Endothelial cell of umbilical vein (primary cell): ENCODE results near the gene SYNDIG1. TPM values are rescaled to one million over a fixed set of nuclear protein-coding genes. Genes with fewer than 3 reads are reported as not detected.

Experiments used
- BruUV-seq: library from RNA; stranded (reverse); fragments of 400-500 nt; replicated peaks from 2 replicates; lab custom pipeline; 2021; lab: Mats Ljungman, UMichigan
- CTCF ChIA-PET: fragments of 300-600, 350-600 bp; sonication (Branson Sonifier 250); formaldehyde crosslinking; loops from one replicate; lab custom pipeline; 2021; ENCODE audit warnings: antibody characterized with exemption, inconsistent platforms; lab: Charles Lee
- POLR2A ChIA-PET: fragments of 300-600, 350-600 bp; sonication (Branson Sonifier 250); formaldehyde crosslinking; loops from one replicate; lab custom pipeline; 2021; ENCODE audit warnings: antibody characterized with exemption, inconsistent platforms; lab: Charles Lee
- DNase-seq: peaks from one replicate; pipeline ENCODE4 v3.0.0-alpha.2; 2011; ENCODE audit warnings: low read depth, low spot score
- FAIRE-seq: peaks from 2 replicates; lab custom pipeline; 2011; peaks lifted over from hg19 to GRCh38; lab: Jason Lieb, UNC
- H2AFZ ChIP-seq: 2 replicates; pipeline ENCODE4 v1.6.0; 2012; ENCODE audit warnings: low read depth, low read length, control low read depth, inconsistent platforms
- H3K27ac ChIP-seq: 2 replicates; pipeline ENCODE4 v1.5.1; 2011; ENCODE audit warnings: low read depth, mild to moderate bottlenecking, control low read depth, low read length, moderate library complexity; ENCODE audit not compliant: insufficient read depth
- H3K27me3 ChIP-seq, 2 experiments: 2 replicates each; pipeline versions ENCODE4 v1.6.0 to v1.6.1; 2011; ENCODE audit warnings: low read length in 2 of 2, mixed read lengths in 1 of 2; ENCODE audit not compliant: control insufficient read depth in 2 of 2, insufficient read depth in 2 of 2
- H3K36me3 ChIP-seq, 2 experiments: 2 replicates in 1 of 2; 3 replicates in 1 of 2; pipeline ENCODE4 v1.5.1; 2011; ENCODE audit warnings: low read length in 2 of 2, mild to moderate bottlenecking in 1 of 2, moderate library complexity in 1 of 2; ENCODE audit not compliant: control insufficient read depth in 2 of 2, insufficient read depth in 2 of 2; ENCODE audit errors: extremely low read depth in 1 of 2
- H3K4me1 ChIP-seq: 3 replicates; pipeline ENCODE4 v1.5.1; 2011; ENCODE audit warnings: mild to moderate bottlenecking, low read length; ENCODE audit not compliant: control insufficient read depth, insufficient read depth; ENCODE audit errors: extremely low read depth
- H3K4me2 ChIP-seq: 2 replicates; pipeline ENCODE4 v1.6.1; 2011; ENCODE audit warnings: low read length, control low read depth, mixed read lengths; ENCODE audit not compliant: insufficient read depth
- H3K4me3 ChIP-seq, 3 experiments: fragments of 200-600 bp in 1 of 3; sonication (generic), shearing (Covaris generic) in 1 of 3; replicated peaks in 1 of 3; 2 replicates each; pipeline ENCODE4 v1.5.1; 2011 to 2016; ENCODE audit warnings: control low read depth in 3 of 3, low read length in 3 of 3, mild to moderate bottlenecking in 2 of 3, inconsistent platforms in 1 of 3, low read depth in 1 of 3, moderate library complexity in 1 of 3; ENCODE audit not compliant: insufficient read depth in 1 of 3
- H3K79me2 ChIP-seq: 2 replicates; pipeline ENCODE4 v1.6.0; 2012; ENCODE audit warnings: low read length, inconsistent platforms; ENCODE audit not compliant: control insufficient read depth, insufficient read depth
- H3K9ac ChIP-seq: replicated peaks from 2 replicates; pipeline ENCODE3; 2011; ENCODE audit warnings: low read length, control low read depth; ENCODE audit not compliant: insufficient read depth; ENCODE audit errors: extremely low read depth
- H3K9me1 ChIP-seq: replicated peaks from 3 replicates; pipeline ENCODE4 v1.6.0; 2011; ENCODE audit warnings: mild to moderate bottlenecking, low read length; ENCODE audit not compliant: control insufficient read depth, insufficient read depth; ENCODE audit errors: extremely low read depth
- H3K9me3 ChIP-seq: replicated peaks from 2 replicates; pipeline ENCODE4 v1.5.1; 2012; ENCODE audit warnings: low read length, inconsistent platforms; ENCODE audit not compliant: control insufficient read depth, insufficient read depth
- H4K20me1 ChIP-seq: replicated peaks from 2 replicates; pipeline ENCODE3; 2011; ENCODE audit warnings: mild to moderate bottlenecking, low read length; ENCODE audit not compliant: control insufficient read depth, insufficient read depth; ENCODE audit errors: extremely low read depth
- CTCF ChIP-seq, 2 donors: IDR thresholded peaks; 1 replicate in 1 of 2; 2 replicates in 1 of 2; pipeline ENCODE4 v1.5.1; 2011; ENCODE audit warnings: low read length in 2 of 2, mild to moderate bottlenecking in 2 of 2, moderate library complexity in 2 of 2, control low read depth in 1 of 2, inconsistent platforms in 1 of 2, low read depth in 1 of 2; ENCODE audit not compliant: insufficient read depth in 1 of 2; ENCODE audit errors: extremely low read depth in 1 of 2
- EZH2 ChIP-seq: IDR thresholded peaks from 2 replicates; pipeline ENCODE4 v1.6.1; 2012; ENCODE audit warnings: borderline replicate concordance, low read depth, mild to moderate bottlenecking, moderate library complexity, low read length, inconsistent platforms; ENCODE audit not compliant: severe bottlenecking
- FOS ChIP-seq: IDR thresholded peaks from 2 replicates; pipeline ENCODE4 v1.6.1; 2011; ENCODE audit warnings: mild to moderate bottlenecking, low read length, moderate library complexity, borderline replicate concordance; ENCODE audit not compliant: insufficient read depth
- GATA2 ChIP-seq: IDR thresholded peaks from 2 replicates; pipeline ENCODE4 v1.7.0; 2011; ENCODE audit warnings: low read depth, mild to moderate bottlenecking, moderate library complexity, mixed read lengths, low read length; ENCODE audit not compliant: insufficient read length, insufficient read depth
- JUN ChIP-seq: IDR thresholded peaks from 2 replicates; pipeline ENCODE4 v1.6.1; 2011; ENCODE audit warnings: borderline replicate concordance, low read depth; ENCODE audit not compliant: insufficient read length, insufficient read depth
- MAX ChIP-seq: IDR thresholded peaks from 2 replicates; pipeline ENCODE4 v1.6.1; 2011; ENCODE audit not compliant: insufficient read depth, insufficient read length
- MYC ChIP-seq: IDR thresholded peaks from one replicate; pipeline ENCODE4 v1.6.1; 2011; ENCODE audit warnings: mild to moderate bottlenecking, low read depth, low read length
- POLR2A ChIP-seq: IDR thresholded peaks from 2 replicates; pipeline ENCODE4 v1.6.1; 2012; ENCODE audit warnings: low read depth, mild to moderate bottlenecking, control low read depth, low read length
- POLR2AphosphoS5 ChIP-seq: IDR thresholded peaks from 2 replicates; pipeline ENCODE4 v1.6.1; 2012; ENCODE audit warnings: low read depth, mild to moderate bottlenecking, control low read depth, low read length, moderate library complexity; ENCODE audit not compliant: insufficient read depth
- dilution Hi-C: fragments of 300-500 bp; cut with MboI; formaldehyde crosslinking; loops from one replicate; pipeline ENCODE4 v1.15.0; 2019; ENCODE audit warnings: low sequenced_read_pairs; ENCODE audit not compliant: extremely low pct_ligation_motif_present
- intact Hi-C: fragments of 100-400 bp; cut with micrococcal nuclease; formaldehyde crosslinking; loops from one replicate; pipeline ENCODE4 v1.10.0; 2022
- polyA plus RNA-seq, 4 experiments: library from polyadenylated mRNA; depleted of rRNA in 3 of 4; stranded (reverse) in 3 of 4; unstranded in 1 of 4; fragments of >200 nt; gene quantifications; 2 replicates each; pipeline versions ENCODE4 v1.2.1 to v1.2.3, GENCODE V29; 2011 to 2012; ENCODE audit warnings: missing spikeins in 1 of 4
- total RNA-seq: library from RNA; stranded (reverse); gene quantifications from 2 replicates; pipeline ENCODE4 v1.2.3, GENCODE V29; 2021

The SYNDIG1 gene
- total and polyA plus RNA-seq, 2 donors (not counting 3 experiments of a cell fraction or from before 2014, with no cell fraction given): not detected

GRCh38 chr20:24614341-24614740, 144.9 kb downstream of the SYNDIG1 start:
- DNase-seq: no peak
- CTCF ChIA-PET: no interaction called here

More at GRCh38 chr20:24614341-24614740, 144.9 kb downstream of the SYNDIG1 start:
- no peaks in the 10 kb centered on the region for H3K4me1 ChIP-seq
- intact Hi-C loops: no loop called here
- dilution Hi-C loops: no loop called here
- no peaks in the 10 kb centered on the region for H3K9me1 ChIP-seq
- H3K9ac ChIP-seq: no peak overlapping the region
- BruUV-seq: no TSS peak
- H3K27ac ChIP-seq: no peak overlapping the region
- POLR2A ChIA-PET: no interaction called here
- TF ChIP-seq EZH2 (no peak), FOS (no peak), MAX (no peak), MYC (no peak), CTCF (IDR thresholded peaks at IDR 0.05; ENCODE audit: extremely low read depth in 1 of 2, insufficient read depth in 1 of 2, low read depth in 1 of 2, low read length in 2 of 2) (no peak), POLR2AphosphoS5 (no peak), POLR2A (no peak), JUN (no peak), GATA2 (no peak)
- H2AFZ ChIP-seq: no peak overlapping the region
- no peak overlapping the region for H3K4me3 ChIP-seq
- H3K27me3 ChIP-seq: no peaks in the 10 kb centered on the region
- FAIRE-seq: no peak
- no peaks in the 10 kb centered on the region for H3K79me2 ChIP-seq
- H3K9me3 ChIP-seq: peaks cover 3% of the 10 kb centered on the region
- no peaks in the 10 kb centered on the region for H3K36me3 ChIP-seq
- H3K4me2 ChIP-seq: no peak overlapping the region
- H4K20me1 ChIP-seq: no peaks in the 10 kb centered on the region
